AG08396 (cell line): Measurements from ENCODE around the gene GSTCD.
A peak's percentile ranks its signal among the peaks of the same experiment; 100 is the strongest.
"Not testable (repeated sequence)": the region's sequence is repeated elsewhere in the genome, so short reads cannot be mapped to it uniquely, and the experiment has no call there.

Source experiments
- DNase-seq: peaks from one replicate; pipeline ENCODE4 v3.0.0; 2012; ENCODE audit warnings: low spot score, mixed read lengths

Gene GSTCD

DNA sequence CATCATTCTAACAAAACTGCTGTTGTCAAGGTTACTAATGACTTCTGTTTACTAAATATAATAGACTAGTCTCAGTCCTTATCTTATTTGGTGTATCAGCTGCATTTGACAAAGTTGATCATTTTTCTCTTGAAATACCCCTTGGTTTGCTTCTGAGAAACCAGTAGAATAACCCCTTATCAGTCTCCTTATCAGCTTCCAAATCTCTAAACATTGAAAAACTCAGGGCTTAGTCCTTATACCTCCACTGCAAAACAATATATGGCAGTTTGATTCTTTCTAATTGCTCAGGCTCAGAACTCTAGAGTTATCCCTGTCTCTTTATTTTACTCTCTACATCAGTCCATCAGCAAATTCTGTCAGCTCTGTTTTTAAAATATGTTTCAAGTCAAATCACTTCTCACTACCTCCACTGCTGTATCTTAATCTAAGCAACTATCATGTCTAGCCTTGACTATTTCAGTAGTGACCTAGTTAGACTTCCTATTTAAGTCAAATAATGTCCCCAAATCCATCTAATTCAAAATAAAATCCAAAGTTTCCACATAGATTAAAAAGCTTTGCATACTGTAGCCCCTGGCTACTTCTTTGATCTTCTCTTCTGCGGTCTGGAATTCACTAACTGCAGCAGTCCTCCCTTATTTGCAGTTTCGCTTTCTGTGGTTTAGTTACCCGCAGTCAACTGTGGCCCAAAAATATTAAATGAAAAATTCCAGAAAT is 99.6 kb downstream of the GSTCD start:
- no peak for DNase-seq

DNA sequence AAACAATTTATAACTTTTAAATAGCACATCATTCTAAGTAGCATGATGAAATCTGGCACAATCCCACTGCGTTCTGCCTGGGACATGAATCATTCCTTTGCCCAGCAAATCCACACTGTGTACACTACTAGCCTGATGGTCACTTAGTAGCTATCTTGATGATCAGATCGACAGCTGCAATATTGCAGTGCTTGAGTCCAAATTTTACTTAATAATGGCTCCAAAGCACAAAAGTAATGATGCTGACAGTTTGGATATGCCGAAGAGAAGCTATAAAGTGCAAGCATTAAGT is 100.1 kb downstream of the GSTCD start:
- peak; percentile 44 for DNase-seq

- no peak for DNase-seq
These were observed 107.1 kb downstream of the GSTCD start for GRCh38 chr4:105815701-105816100.

GRCh38 chr4:105822061-105822460 is 113.5 kb downstream of the GSTCD start:
- no peak for DNase-seq

DNA sequence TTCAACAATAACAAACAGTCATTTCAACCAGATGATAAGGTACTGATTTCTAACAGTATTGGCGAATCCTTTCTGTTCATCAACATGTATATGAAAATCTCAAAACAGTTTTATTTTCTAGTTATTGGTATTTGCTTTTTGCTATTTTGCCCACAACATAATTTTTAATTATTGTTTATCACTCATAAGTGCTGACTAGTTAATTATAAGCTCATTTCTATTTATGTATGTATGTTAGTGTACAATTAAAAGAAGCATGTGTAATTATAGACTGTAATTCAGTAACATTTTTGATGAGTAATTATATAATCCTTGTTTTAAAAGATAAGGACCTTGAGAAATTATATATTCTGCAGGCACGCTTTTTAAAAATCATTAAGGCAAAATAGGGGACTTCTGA is 119.5 kb downstream of the GSTCD start:
- no peak for DNase-seq

- no peak for DNase-seq
These were observed 122.6 kb downstream of the GSTCD start for GRCh38 chr4:105831189-105831588.

- no peak for DNase-seq
These were observed 126.6 kb downstream of the GSTCD start for GRCh38 chr4:105835177-105835576.

DNA sequence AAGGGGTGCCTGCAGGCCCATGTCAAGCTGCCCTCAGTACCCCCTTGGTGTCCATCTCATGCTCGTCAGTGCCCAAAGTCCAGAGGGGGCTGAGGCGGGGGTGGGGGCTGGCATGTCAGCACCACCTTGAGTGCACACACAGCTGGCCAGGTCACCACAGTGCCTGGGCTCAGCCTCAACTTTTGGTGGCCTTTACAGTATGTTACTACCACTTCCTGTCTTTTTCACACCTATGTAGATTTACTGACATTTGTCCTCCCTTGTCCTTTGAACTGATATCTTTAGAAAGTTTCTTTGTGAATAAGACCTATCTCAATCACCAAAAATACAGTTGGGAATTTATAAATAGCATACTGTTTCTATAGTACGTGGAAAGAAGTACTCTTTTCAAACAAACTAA is 128.0 kb downstream of the GSTCD start:
- no peak for DNase-seq

GRCh38 chr4:105837037-105837436 is 128.5 kb downstream of the GSTCD start:
- no peak for DNase-seq

- no peak for DNase-seq
These were observed 129.5 kb downstream of the GSTCD start for GRCh38 chr4:105838082-105838481.

- DNase-seq: no peak
These were observed 132.0 kb downstream of the GSTCD start for GRCh38 chr4:105840426-105841174.

DNA sequence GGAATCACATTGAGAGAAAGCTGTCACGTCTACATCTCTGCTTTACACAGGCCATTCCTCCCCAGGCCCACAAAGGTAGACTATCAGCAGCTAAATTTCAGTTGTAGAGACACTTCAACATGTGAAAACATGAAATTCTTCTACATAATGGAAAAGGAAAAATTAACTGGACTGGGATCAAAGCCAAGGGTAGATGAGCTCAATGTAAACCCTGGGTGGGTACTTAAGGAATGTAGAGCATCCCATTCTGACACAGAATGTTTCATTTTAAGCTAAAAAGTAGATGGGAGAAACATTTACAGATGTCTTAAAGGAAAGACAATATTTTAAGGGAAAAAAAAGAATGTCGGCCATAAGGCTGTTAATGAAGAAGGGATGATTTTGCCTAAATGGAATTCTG is 135.4 kb downstream of the GSTCD start:
- no peak for DNase-seq

DNA sequence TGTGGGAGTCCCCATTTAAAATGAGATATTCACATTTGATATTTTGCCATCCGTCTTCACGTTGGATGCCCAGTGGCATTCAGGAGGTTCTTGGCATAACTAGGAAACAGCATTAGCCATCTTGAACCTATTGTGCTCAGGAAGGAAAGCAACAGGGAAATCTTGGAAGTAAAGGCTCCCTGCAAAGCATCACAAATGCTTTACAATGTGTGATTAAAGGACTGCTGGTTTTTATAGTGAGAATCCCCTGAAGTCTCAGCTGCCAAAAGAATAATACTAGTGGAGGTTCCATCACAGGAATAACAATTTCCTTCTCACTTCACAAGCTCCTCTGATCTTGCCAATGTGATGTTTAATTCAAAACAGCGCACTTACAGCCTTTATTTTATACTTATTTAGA is 137.0 kb downstream of the GSTCD start:
- DNase-seq: no peak

GRCh38 chr4:105848359-105848758 is 139.8 kb downstream of the GSTCD start:
- not testable (repeated sequence) for DNase-seq

- no peak for DNase-seq
These were observed 142.6 kb downstream of the GSTCD start for GRCh38 chr4:105851196-105851595.

GRCh38 chr4:105852230-105852629 is 143.6 kb downstream of the GSTCD start:
- not testable (repeated sequence) for DNase-seq

- no peak for DNase-seq
These were observed 150.0 kb downstream of the GSTCD start for GRCh38 chr4:105858466-105859040.

DNA sequence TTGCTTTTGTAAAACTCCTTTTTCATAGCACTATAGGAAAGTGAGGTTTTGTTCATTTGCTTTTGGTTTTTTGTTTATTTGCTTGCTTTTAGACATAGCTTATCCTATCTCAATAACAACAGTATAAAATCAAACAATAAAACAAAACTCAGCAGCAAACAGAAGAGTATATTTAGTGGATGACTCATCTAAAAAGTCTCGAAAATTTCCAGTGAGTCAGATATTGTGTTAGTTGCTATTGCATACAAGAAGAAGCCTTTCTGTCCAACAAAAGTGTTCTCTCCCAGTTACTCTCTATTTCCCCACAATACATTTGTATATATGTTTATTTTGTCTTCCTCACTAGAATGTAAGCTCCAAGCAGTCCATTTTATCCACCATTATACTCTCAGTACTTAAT is 150.6 kb downstream of the GSTCD start:
- peak; percentile 30 for DNase-seq

DNA sequence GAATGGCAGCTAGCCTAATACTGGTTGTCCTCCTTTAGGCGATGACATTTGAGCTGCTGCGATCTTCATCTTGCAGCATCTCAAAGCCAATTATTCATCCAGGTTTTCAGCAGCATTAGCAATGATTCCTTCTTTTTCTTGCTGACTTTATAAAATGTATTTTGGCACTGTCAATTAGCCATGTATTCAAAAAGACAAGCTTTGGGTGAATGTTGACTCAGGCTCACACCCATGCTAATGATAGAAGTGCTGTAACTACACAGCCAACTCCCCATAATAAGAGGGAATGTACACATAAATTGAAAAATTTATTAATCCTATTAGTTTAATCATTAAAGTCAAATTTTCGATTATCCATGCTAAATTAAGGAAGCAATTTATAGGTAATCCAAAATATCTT is 162.4 kb downstream of the GSTCD start:
- no peak for DNase-seq

DNA sequence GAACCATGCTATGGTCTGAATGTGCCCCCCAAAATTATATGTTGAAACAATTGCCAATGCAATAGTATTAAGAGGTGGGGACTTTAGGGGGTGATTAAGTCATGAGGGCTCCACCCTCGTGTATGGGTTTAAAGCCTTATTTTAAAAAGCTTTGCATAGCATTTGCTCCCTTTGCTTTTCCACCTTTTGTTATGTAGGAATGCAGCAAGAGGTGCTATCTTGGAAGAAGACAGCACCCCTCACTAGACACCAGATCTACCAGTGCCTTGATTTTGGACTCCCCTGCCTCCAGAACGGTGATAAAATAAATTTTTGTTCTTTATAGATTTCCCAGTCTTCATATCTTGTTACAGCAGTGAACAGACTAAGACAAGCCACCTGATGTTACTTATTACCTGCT is 163.4 kb downstream of the GSTCD start:
- DNase-seq: no peak

GRCh38 chr4:105875233-105875632 is 166.6 kb downstream of the GSTCD start:
- no peak for DNase-seq

DNA sequence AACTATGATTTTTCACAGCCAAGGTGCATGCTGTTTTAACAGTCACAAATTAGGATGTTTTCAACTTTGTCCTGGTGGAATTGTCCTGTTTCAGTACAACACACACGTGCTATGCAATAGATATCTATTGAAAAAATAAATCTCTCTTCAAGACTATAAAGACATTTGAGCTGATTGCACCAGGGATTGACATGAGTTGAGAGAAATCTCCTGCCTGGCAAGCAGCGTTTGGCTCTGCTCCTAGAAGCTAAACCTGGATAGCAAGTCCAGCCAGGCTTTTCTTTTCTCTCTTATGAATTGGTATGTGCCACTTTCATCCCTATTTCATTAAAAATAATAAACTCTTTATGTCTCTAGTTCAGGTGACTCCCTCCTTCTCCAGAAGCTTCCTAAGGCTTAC is 170.1 kb downstream of the GSTCD start:
- DNase-seq: no peak

DNA sequence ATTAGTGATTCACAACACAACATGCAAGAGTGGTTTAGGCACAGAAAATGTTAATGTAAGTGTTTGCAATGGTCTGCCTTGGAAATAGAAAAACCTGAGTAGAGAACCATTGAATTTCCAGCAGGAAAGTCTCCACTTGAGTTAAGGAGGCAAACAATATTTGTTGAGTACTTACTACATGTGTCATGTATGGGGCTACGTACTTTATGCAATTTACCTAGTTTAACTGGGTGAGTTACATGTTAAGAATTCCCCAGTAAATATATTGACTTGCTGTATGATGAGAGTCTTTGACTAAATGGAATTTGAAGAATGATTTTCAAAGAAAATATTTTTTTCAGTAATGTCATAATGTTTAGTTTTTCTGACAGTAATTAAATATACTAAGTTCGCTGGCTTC is 178.9 kb downstream of the GSTCD start:
- no peak for DNase-seq
